ENCODE results near the gene CCT4. TPM values are rescaled to one million over a fixed set of nuclear protein-coding genes. Genes with fewer than 3 reads are reported as not detected.
"Not testable (repeated sequence)": the region's sequence is repeated elsewhere in the genome, so short reads cannot be mapped to it uniquely, and the experiment has no call there.

Gene CCT4
- total RNA-seq, 2 donors from 2014 or later: 64.9 to 69.8 TPM

GRCh38 chr2:61926531-61927477 lies 38.3 kb upstream of the CCT4 start:
- H3K9me3 ChIP-seq: no peaks in the 10 kb centered on the region
- H3K27ac ChIP-seq: no peak overlapping the region
- no peaks in the 10 kb centered on the region for H3K27me3 ChIP-seq
- peaks cover 0 to 7% of the 10 kb centered on the region in 2 donors for H3K4me1 ChIP-seq
- H3K36me3 ChIP-seq: no peaks in the 10 kb centered on the region
- no peak for DNase-seq (ENCODE audit: low spot score)
- TF ChIP-seq CTCF (IDR thresholded peaks at IDR 0.05): no peak
- no peak overlapping the region for H3K4me3 ChIP-seq

GRCh38 chr2:61924895-61925663 lies 36.6 kb upstream of the CCT4 start:
- no peaks in the 10 kb centered on the region for H3K9me3 ChIP-seq
- no peak overlapping the region for H3K4me3 ChIP-seq
- no peak for TF ChIP-seq CTCF (IDR thresholded peaks at IDR 0.05)
- no peaks in the 10 kb centered on the region for H3K27me3 ChIP-seq
- peak overlapping the region in 1 of 2 donors; percentile 25 for H3K27ac ChIP-seq
- DNase-seq (ENCODE audit: low spot score): no peak
- peaks cover 0 to 11% of the 10 kb centered on the region in 2 donors for H3K4me1 ChIP-seq
- H3K36me3 ChIP-seq: no peaks in the 10 kb centered on the region

- Histone ChIP-seq H3K4me1 (peaks cover 0 to 15% of the 10 kb centered on the region in 2 donors), H3K27ac (peak overlapping the region in 1 of 2 donors; percentile 72), H3K9me3 (no peaks in the 10 kb centered on the region), H3K36me3 (no peaks in the 10 kb centered on the region), H3K27me3 (no peaks in the 10 kb centered on the region), H3K4me3 (no peak overlapping the region)
- no peak for DNase-seq (ENCODE audit: low spot score)
- no peak for TF ChIP-seq CTCF (IDR thresholded peaks at IDR 0.05)
Observed at GRCh38 chr2:61922714-61923113, 34.3 kb upstream of the CCT4 start.

DNA sequence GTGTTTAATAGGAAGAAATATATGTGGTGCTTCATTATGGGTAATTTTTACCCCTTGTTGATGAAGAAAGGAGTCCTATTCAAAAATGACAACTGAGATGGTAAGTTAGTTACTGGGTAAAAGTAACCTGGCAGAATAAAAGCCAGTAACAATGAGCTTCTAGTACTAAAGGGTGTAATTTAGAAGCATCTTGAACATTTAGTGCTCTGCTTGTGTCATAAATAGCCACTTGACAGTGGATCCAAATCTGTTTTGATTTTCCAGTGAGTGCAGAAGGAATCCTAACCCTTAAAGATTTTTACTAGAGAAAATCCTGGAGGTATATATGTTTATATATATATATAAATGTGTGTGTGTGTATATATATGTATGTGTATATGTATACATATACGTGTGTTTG lies 32.1 kb upstream of the CCT4 start:
- Histone ChIP-seq H3K36me3 (no peaks in the 10 kb centered on the region), H3K4me1 (peaks cover 0 to 15% of the 10 kb centered on the region in 2 donors), H3K27ac (peak overlapping the region in 1 of 2 donors; percentile 72), H3K9me3 (no peaks in the 10 kb centered on the region), H3K27me3 (no peaks in the 10 kb centered on the region), H3K4me3 (no peak overlapping the region)
- no peak for DNase-seq (ENCODE audit: low spot score)
- TF ChIP-seq CTCF (IDR thresholded peaks at IDR 0.05): no peak

DNA sequence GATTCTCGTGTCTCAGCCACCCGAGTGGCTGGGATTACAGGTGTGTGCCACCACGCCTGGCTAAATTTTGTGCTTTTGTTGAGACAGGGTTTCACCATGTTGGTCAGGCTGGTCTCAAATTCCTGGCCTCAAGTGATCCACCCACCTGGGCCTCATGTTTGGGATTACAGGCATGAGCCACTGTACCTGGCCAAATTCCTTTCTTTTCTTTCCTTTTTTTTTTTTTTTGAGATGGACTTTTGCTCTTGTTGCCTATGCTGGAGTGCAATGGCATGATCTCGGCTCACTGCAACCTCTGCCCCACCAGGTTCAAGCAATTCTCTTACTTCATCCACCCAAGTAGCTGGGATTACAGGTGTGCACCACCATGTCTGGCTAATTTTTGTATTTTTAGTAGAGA lies 26.3 kb upstream of the CCT4 start:
- H3K4me1 ChIP-seq; H3K27me3 ChIP-seq; H3K36me3 ChIP-seq; H3K27ac ChIP-seq; DNase-seq (ENCODE audit: low spot score); H3K9me3 ChIP-seq; H3K4me3 ChIP-seq: not testable (repeated sequence)

GRCh38 chr2:61911510-61911909 lies 23.1 kb upstream of the CCT4 start:
- TF ChIP-seq CTCF (IDR thresholded peaks at IDR 0.05): no peak

More at GRCh38 chr2:61911510-61911909, 23.1 kb upstream of the CCT4 start:
- Histone ChIP-seq H3K27ac (no peak overlapping the region), H3K4me1 (peaks cover 0 to 9% of the 10 kb centered on the region in 2 donors), H3K4me3 (no peak overlapping the region), H3K9me3 (no peaks in the 10 kb centered on the region), H3K36me3 (no peaks in the 10 kb centered on the region), H3K27me3 (no peaks in the 10 kb centered on the region)
- no peak for DNase-seq (ENCODE audit: low spot score)

Data from right atrium auricular region (tissue), 2 donors.